OCI-LY3 (cell line): ENCODE data around the gene RTN4R.
"Not testable (repeated sequence)": the region's sequence is repeated elsewhere in the genome, so short reads cannot be mapped to it uniquely, and the experiment has no call there.

Source experiments
- H2AFZ ChIP-seq: fragments of 200-600, 300-600 bp; shearing (Covaris generic); 2 replicates; pipeline ENCODE4 v1.6.0; 2014; ENCODE audit warnings: antibody characterized with exemption, low read depth, low read length
- H3K27ac ChIP-seq: fragments of 200-600, 300-600 bp; sonication (generic); 2 replicates; pipeline ENCODE4 v1.5.1; 2014; ENCODE audit warnings: mild to moderate bottlenecking, low read length, moderate library complexity, mixed read lengths
- H3K27me3 ChIP-seq: fragments of 200-600, 300-600 bp; sonication (generic); 2 replicates; pipeline ENCODE4 v1.6.1; 2014; ENCODE audit warnings: low read depth, low read length, mixed read lengths
- H3K36me3 ChIP-seq: fragments of 200-600, 300-600 bp; sonication (generic); replicated peaks from 2 replicates; pipeline ENCODE3; 2014; ENCODE audit warnings: low read depth, low read length, mixed read lengths
- H3K4me1 ChIP-seq: fragments of 300-600, 200-600 bp; sonication (generic); 2 replicates; pipeline ENCODE4 v1.6.1; 2014; ENCODE audit warnings: low read length, mixed read lengths
- H3K4me2 ChIP-seq: fragments of 200-600, 300-600 bp; sonication (generic); 2 replicates; pipeline ENCODE4 v1.6.1; 2014; ENCODE audit warnings: low read length, mixed read lengths
- H3K4me3 ChIP-seq: fragments of 300-600, 200-600 bp; sonication (generic); 2 replicates; pipeline ENCODE4 v1.5.1; 2014; ENCODE audit warnings: antibody characterized with exemption, mild to moderate bottlenecking, low read length, moderate library complexity
- H3K79me2 ChIP-seq: fragments of 300-600, 200-600 bp; shearing (Covaris generic); 2 replicates; pipeline ENCODE4 v1.6.1; 2014; ENCODE audit warnings: mild to moderate bottlenecking, low read length, mixed read lengths
- H3K9ac ChIP-seq: fragments of 300-600, 200-600 bp; shearing (Covaris generic); 2 replicates; pipeline ENCODE4 v1.6.0; 2014; ENCODE audit warnings: mild to moderate bottlenecking, low read length, moderate library complexity
- H3K9me3 ChIP-seq: fragments of 200-600, 300-600 bp; shearing (Covaris generic); 2 replicates; pipeline ENCODE4 v1.6.1; 2014; ENCODE audit warnings: low read length, mixed read lengths; ENCODE audit not compliant: insufficient read depth
- H4K20me1 ChIP-seq: fragments of 200-600, 300-600 bp; sonication (generic); 2 replicates; pipeline ENCODE4 v1.6.1; 2016; ENCODE audit warnings: low read length, mixed read lengths; ENCODE audit not compliant: insufficient read depth
- EZH2phosphoT487 ChIP-seq: fragments of 200-600 bp; shearing (Covaris generic); IDR thresholded peaks from 2 replicates; pipeline ENCODE4 v1.6.1; 2018; ENCODE audit warnings: antibody characterized with exemption, mixed run types, low read depth
- TF ChIP-seq, protein P1 (sequence below): fragments of 200-600, 300-600 bp; sonication (generic); IDR thresholded peaks from 2 replicates; pipeline ENCODE4 v1.5.1; 2014; ENCODE audit warnings: antibody characterized with exemption, low read length, low read depth

RTN4R gene

DNA sequence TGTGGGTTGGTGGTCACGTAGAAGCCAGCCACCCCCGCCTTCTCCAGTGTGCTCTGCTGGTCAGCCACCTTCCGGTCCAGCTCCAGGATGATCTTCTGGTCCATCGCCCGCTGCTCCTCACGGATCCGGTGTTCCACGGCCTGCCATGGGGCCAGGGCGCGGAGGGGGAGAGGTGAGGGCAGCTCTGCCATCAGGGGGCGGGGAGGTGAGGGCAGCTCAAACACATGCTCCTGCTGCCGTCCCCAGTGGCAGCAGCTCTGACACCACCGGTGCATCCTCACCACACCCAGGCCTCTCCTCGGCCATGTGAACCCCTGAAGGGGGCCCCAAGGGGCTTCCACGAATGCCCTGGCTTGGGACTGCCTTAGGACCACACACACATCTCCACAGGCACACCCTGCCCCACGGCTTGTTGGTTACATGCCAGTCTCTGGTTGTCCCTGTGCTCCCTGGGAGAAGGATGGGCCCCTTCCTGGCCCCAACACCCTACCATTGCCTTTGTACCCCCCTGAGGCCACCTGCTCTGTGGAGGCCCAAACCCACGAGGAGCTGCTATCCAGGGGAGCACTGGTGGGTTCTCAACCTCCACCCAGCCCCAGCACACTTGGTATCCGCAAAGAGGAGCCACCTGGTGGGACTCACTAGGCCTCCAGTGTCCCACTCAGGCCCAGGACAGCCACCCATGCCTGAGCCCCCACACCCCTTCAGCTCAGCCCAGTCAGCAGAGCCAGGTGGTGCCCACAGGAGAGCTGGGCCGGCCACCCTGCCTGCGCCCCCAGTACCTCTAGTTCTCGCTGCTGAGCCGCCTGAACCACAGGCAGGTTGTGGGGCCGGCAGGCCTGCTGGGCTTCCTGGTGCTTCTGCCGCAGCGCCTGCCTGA lies 47.5 kb upstream of the RTN4R start:
- H2AFZ ChIP-seq: no peak overlapping the region

DNA sequence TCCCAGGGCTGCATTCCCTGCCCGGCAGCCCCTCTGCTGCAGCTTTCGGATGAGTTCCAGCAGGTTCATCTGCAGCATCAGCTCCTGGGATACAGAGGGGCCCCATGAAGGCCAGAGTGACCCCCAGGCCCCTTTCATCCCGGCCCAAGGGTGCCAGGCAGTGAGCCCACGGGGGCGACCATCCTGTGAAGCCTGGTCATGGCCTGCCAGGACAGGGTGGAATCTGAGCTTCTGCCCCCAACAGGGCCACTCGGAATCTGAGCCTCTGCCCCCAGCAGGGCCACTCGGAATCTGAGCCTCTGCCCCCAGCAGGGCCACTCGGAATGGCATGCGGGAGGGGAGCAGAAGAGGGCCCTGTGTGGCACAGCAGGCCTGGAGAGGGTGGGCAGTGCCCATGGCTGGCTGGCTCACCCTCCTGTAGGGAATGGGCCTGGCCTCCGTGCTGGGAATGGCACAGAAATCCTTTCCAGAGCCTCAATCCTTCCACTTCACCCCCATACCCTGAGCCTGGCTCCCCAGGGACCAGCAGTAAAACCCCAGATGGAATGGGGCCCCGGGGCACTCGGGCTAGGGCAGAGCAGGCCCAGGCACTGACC lies 46.7 kb upstream of the RTN4R start:
- not testable (repeated sequence) for H4K20me1 ChIP-seq, H3K9ac ChIP-seq, H3K4me2 ChIP-seq

More for the DNA sequence above, 47.5 kb upstream of the RTN4R start:
- 0 out of 2 replicates have a peak, but pooled peaks cover 3% of the 10 kb centered on the region for H4K20me1 ChIP-seq
- peaks cover 10% of the 10 kb centered on the region for H3K4me1 ChIP-seq
- H3K9ac ChIP-seq: no peak overlapping the region
- no peak overlapping the region for H3K4me2 ChIP-seq
- no peaks in the 10 kb centered on the region for H3K36me3 ChIP-seq
- no peaks in the 10 kb centered on the region for H3K9me3 ChIP-seq
- no peaks in the 10 kb centered on the region for H3K27me3 ChIP-seq
- no peak for TF ChIP-seq EZH2phosphoT487
- TF ChIP-seq, protein P1, sequence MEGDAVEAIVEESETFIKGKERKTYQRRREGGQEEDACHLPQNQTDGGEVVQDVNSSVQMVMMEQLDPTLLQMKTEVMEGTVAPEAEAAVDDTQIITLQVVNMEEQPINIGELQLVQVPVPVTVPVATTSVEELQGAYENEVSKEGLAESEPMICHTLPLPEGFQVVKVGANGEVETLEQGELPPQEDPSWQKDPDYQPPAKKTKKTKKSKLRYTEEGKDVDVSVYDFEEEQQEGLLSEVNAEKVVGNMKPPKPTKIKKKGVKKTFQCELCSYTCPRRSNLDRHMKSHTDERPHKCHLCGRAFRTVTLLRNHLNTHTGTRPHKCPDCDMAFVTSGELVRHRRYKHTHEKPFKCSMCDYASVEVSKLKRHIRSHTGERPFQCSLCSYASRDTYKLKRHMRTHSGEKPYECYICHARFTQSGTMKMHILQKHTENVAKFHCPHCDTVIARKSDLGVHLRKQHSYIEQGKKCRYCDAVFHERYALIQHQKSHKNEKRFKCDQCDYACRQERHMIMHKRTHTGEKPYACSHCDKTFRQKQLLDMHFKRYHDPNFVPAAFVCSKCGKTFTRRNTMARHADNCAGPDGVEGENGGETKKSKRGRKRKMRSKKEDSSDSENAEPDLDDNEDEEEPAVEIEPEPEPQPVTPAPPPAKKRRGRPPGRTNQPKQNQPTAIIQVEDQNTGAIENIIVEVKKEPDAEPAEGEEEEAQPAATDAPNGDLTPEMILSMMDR: no peak
- H3K27ac ChIP-seq: no peak overlapping the region
- H3K4me3 ChIP-seq: no peak overlapping the region
- no peaks in the 10 kb centered on the region; the same call in 1 of the 2 replicates for H3K79me2 ChIP-seq

DNA sequence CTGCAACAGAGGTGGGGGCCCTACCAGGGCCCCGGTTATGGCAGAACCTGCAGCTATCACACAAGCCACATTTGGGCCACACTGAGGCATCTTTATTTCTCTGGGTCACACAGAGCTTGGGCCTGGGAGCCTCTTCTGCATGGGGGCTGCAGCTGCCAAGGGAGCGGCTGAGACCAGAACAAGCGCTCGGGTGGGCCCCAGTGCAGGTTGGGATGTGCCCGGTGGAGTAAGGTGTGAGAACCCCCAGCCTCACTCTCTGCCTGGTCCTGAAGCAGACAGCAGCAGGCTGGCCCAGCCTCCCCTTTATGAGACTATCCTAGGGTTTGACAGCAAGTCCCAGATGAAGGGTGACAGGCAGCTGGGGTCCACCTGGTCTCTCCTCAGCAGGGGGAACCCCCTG lies 46.1 kb upstream of the RTN4R start:
- H3K79me2 ChIP-seq, H3K9ac ChIP-seq, H3K27me3 ChIP-seq, H3K36me3 ChIP-seq, H4K20me1 ChIP-seq, H3K4me3 ChIP-seq, H3K4me2 ChIP-seq, H2AFZ ChIP-seq, H3K27ac ChIP-seq, H3K9me3 ChIP-seq: not testable (repeated sequence)
- peaks cover 10% of the 10 kb centered on the region for H3K4me1 ChIP-seq

More for the DNA sequence above, 46.7 kb upstream of the RTN4R start:
- not testable (repeated sequence) for H3K4me3 ChIP-seq, H3K27me3 ChIP-seq, H3K36me3 ChIP-seq, H3K27ac ChIP-seq, H3K9me3 ChIP-seq, H2AFZ ChIP-seq, H3K79me2 ChIP-seq
- peaks cover 10% of the 10 kb centered on the region for H3K4me1 ChIP-seq

DNA sequence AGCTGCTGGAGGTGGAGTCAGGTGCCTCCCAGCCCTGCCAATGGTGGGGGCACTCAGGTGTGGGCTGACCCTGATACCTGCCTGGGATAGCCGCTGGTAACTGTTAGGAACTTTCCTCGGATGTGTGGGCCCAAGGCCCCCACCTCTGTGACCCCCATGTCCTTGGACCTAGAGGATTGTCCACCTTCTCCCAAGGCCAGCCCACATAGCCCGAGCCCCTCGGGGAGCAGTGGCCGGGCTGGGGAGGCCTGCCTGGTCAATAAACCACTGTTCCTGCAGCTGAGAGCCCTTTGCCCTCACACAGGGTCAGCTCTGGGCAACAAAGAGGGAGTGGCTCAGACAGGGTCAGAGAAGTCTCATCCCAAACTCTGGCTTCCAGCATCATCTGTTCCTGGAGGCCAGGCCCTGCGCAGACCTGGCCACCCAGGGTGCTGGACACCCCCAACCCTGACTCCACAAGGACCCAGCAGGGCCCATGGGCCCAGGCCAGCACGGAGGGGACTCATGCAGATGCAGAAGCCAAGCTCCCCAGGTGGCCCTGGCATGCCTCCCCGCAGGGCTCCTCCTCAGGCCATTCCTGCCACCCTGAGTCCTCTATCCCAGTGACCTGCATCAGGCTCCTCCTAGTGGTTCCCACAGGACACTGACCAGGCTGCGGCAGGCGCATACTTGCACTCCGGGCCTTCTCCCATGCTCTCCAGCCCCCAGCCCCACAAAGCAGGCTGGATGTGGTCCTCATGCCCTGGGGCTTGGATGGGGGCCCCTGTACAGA lies 45.4 kb upstream of the RTN4R start:
- H4K20me1 ChIP-seq, H3K79me2 ChIP-seq, H3K9me3 ChIP-seq, H3K4me1 ChIP-seq, H3K4me3 ChIP-seq, H3K9ac ChIP-seq, H2AFZ ChIP-seq, H3K27me3 ChIP-seq, H3K4me2 ChIP-seq, H3K36me3 ChIP-seq, H3K27ac ChIP-seq: not testable (repeated sequence)

DNA sequence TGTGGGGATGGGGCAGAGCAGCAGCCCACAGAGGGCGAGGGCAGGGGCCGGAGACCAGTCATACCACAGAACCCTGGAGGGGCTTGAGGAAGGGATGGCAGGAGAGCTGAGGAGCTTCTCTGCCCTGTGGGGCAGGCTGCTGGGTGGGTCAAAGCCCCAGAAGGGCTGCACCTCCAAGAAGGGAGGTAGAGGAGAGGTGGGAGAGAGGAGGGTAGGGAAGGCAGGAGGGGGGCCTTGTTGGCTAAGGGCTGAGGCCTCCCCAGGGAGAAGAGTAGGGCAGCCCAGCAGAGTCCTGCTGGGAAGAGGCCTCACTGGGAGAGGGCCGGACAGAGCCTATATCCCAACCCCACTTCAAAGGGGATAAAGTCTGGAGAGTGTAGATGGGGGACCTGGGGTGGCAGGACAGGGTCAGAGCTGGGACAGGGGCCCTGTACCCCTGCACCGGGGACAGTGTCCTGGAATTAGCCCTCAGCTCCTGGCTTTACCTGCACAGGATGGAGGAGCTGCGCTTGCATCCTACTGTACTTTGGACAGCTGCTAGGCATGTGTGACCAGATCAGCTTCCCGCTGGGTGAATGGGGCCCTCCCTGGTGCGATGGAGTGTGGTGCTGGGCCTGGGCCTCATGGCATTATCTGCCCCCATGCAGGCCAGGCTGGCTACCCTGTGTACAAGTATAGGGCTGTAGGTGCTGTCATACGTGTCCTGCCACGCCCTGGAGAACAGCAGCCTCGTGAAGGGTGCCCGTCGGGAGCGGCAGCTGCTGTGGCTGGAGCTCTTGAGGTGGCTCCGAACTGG lies 44.5 kb upstream of the RTN4R start:
- no peaks in the 10 kb centered on the region for H3K4me1 ChIP-seq

DNA sequence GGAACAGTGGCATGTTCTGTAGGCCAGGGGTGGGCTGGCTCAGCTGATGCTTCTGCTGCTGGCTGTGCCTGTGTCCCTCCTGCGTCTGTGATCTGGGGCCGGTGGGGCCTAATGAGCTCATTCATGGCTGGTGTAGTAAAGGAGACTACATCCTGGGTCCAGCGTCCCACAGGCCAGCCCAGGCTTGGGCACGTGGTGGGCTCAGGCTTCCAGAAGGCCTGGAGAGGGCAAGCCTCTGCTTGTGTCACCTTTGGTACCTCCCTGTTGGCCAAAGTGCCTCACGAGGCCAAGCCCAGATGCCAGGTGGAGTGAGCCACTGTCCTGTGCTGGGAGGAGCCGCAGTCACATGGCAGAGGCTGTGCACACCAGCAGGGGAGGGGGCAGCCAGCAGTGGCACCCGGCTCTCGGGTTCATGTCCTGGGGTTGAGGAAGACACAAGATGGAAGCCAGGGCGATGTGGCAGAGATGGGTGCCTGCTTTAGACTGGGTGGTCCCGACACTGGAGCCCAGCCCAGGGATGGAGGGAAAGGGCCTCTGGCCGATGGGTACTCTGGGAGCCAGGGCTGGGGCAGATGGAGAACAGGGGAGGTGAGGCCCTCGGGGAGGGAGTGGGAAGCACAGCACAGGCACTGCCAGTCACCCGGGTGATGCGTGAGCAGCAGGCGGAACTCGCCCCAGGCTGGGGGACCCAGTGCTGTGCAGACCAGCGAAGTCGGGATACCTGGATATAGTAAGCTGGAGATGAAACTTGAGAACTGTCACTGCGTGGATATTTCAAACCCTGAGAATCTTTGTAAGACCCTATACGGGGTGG lies 43.3 kb upstream of the RTN4R start:
- not testable (repeated sequence) for H2AFZ ChIP-seq, H3K4me2 ChIP-seq, H3K9ac ChIP-seq, H4K20me1 ChIP-seq, H3K36me3 ChIP-seq, H3K4me1 ChIP-seq, H3K9me3 ChIP-seq, H3K79me2 ChIP-seq, H3K27me3 ChIP-seq, H3K27ac ChIP-seq, H3K4me3 ChIP-seq

More for the DNA sequence above, 44.5 kb upstream of the RTN4R start:
- Histone ChIP-seq H3K27ac (no peak overlapping the region), H3K4me2 (no peak overlapping the region), H3K79me2 (no peaks in the 10 kb centered on the region), H3K27me3 (no peaks in the 10 kb centered on the region), H3K9me3 (no peaks in the 10 kb centered on the region), H2AFZ (no peak overlapping the region), H4K20me1 (0 out of 2 replicates have a peak, but pooled peaks cover 3% of the 10 kb centered on the region), H3K36me3 (no peaks in the 10 kb centered on the region), H3K4me3 (no peak overlapping the region), H3K9ac (no peak overlapping the region)
- TF ChIP-seq, protein P1: no peak
- TF ChIP-seq EZH2phosphoT487: no peak
